GM19328 (cell line): ENCODE results near the gene CDK3.
"Not testable (repeated sequence)": the region's sequence is repeated elsewhere in the genome, so short reads cannot be mapped to it uniquely, and the experiment has no call there.

Source experiments
- ATAC-seq: cut with Tn5 transposase; IDR thresholded peaks from one replicate; pipeline ENCODE4 v1.9.1; 2021; ENCODE audit warnings: mild to moderate bottlenecking, moderate library complexity; ENCODE audit not compliant: unreplicated experiment

CDK3 gene

GRCh38 chr17:76000755-76001521 lies at the start of gene CDK3:
Gene CDK3 (plus strand): TSS chr17:76000855. CDS start chr17:76001426, 571 bp downstream.
- ATAC-seq = no peak

DNA sequence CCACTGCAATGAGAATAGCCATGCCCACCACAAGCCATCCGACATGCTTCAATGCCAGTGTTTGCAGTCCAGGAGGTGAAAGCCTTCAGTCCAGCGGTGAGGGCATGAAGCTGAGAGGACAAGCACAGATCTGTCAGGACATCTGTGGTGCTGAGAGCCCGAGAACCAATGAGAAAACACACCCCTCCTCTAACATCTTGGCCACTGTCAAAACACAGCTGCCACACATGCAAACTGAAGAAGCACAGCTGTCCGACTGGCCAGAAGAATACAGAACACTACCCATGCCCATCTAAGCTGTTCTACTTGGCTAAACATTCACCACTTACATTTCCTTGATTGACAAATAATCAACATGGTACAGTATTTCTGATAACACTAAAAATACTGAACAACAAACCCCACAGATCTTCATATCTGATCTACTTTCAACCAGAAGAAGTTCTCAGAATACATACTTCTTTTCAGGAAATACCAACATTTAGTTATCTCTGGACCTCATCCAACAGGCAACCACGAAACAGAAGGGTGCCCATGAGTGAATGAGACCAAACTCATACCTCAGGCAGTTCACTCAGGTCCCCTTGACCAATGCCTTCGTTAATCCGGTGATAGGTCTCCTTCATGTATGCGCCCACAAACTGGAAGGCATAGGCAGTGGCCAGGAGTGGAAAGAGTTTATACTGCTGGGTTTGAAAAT lies 49.6 kb upstream of the CDK3 start:
- no peak for ATAC-seq

DNA sequence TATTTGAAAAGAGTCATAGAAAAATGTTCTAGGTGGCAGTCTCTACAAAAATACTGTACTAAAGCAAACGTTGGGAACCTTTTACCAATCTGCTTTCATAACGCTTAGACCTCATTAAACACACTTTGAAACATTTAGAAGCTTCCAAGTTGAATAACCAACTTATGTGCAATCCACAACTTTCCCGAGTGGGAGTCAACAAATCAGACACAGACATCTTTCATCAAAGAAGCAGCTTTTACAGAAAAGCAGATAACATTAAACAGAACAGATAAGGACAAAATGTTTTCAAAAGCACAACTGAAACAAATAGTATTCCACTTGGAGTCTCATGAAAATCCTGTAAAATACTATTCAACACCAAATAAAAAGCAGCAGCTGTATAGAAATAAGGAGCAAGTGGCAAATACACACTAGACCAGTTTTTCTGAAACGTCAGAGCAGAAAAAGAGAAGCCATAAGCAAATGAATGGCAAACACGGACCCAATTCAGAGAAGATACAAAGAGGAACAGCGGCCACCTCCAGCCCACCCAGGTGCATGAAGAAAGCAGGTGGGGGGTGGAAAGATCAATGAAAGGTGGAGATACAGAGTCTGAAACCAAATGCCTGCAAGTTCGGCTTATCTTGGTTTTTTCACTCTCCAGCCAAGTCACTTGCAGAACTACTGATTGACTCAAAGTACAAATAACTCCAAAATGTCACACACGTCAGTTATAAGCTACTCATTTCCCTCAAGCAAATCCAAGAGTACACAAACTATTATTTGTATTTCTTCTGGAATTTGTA lies 41.4 kb upstream of the CDK3 start:
- ATAC-seq = no peak

DNA sequence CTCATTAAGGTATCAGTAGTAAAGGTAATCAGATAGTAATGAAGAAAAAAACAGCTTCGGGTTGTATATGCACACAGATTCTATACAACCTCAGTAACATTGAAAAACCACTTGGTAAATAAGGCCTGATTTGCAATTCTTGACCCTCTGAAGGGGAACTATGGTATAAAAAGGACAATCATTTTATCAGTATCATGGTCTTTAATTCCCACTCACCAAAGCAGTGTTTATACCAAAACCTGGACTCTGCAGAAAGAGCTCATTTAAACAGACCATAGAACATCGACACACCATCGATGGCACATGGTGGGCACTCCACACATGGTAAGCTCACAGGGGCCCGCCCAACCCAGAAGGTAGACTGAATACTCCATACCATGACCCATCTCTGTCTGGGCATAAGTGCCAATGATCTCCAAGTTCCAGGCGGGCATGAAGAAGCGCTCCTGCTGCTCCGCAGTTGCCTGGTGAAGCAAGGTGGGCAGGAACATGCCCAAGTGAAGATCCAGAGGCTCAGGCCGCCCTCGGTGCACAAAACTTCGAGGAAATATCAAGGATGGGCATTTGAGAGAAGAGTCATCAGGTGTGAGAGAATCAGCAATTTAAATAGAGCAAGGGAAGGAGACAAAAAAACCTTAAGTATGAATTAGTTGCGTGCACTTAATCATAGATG lies 40.7 kb upstream of the CDK3 start:
- no peak for ATAC-seq

DNA sequence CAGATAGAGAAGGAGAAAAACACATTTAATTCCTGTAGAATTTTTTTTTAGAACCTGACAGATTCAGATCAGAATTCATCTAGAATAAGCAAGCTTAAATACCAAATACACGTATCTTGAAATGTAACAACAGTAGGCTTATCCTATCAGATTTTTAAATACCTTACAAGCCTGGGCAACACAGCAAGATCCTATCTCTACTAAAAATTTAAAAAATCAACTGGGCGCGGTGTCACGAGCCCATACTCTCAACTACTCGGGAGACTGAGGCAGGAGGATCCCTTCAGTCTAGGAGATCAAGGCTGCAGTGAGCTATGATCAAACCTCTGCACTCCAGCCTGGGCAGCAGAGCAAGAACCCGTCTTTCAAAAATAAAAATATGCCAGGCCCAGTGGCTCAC lies 35.2 kb upstream of the CDK3 start:
- ATAC-seq = no peak

DNA sequence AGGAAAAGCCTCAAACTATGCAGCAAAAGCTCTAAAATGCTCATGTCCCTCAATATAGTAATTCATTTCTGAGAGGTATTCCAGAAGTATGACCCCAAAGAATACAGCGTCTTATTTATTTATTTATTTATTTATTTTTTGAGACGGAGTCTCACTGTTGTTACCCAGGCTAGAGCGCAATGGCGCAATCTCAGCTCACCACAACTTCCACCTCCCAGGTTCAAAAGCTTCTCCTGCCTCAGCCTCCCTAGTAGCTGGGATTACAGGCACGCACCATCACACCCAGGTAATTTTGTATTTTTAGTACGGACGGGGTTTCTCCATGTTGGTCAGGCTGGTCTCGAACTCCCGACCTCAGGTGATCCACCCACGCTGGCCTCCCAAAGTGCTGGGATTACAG lies 31.6 kb upstream of the CDK3 start:
- not testable (repeated sequence) for ATAC-seq

GRCh38 chr17:75970011-75970523 lies 30.6 kb upstream of the CDK3 start:
- no peak for ATAC-seq

DNA sequence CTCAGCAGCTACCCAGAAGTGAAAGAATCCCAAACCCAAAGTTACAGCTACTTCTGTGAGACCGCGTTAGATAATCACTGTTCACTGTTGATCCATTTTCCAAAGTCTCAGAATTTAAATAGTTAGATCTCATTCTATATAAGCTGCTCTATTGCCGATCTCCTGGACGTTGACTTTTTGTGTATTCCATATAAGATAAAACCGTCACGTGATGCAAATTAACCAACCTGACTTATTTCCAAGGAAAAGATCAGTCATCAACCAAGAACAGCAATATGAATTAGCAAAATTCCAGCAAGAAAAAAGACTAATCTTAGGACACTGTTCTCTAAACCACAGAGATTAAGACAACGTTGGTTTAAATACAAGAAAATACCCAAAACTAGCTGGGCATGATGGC lies 30.0 kb upstream of the CDK3 start:
- ATAC-seq = no peak

DNA sequence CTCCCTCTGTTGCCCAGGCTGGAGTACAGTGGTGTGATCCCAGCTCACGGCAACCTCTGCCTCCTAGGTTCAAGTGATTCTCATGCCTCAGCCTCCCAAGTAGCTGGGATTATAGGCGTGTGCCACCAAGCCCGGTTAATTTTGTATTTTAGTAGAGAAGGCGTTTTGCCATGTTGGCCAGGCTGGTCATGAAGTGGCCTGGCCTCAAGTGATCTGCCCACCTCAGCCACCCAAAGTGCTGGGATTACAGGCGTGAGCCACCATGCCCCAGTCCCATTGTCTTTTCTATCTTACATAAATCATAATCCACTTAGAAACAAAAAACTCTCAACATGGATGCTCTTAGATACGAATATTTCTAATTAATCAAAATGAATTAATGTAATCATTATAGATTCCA lies 25.5 kb upstream of the CDK3 start:
- not testable (repeated sequence) for ATAC-seq

- ATAC-seq = no peak
Observed at GRCh38 chr17:75975757-75976174, 24.9 kb upstream of the CDK3 start.

DNA sequence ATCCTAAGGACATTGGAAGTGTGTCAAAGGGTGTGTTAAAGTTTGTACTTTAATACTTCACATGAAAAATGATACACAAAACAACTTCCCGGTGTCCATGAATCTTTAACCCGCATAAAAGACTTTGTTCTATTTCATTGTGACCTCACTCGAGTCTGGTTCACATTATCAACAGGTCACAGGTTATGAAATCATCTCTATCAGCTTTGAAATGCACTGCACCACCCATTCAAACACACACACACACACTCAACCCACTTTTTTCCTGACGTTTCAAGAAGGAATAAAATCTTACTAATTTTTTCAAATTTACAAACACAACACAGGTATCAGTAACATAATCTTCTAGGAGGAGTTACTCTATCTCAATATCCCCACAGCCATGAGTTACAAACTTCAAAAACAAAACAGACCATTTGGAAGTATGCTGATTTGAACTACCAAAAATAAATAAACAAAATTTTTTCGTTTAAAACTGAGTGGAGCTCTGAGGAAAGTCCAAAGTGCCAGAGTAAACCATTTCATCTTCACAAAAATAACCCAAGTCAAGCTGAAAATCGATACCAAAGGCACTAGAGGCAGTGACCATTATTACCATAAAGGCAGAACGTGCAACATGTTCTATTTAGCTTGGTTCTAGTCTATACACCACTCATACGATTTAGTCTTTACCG lies 24.3 kb upstream of the CDK3 start:
- ATAC-seq = no peak

- peak; percentile 82 for ATAC-seq
Observed at GRCh38 chr17:75978938-75979704, 21.5 kb upstream of the CDK3 start, which contains the start of the genes ACOX1 and TEN1. Gene ACOX1 (minus strand): TSS chr17:75979166. CDS start chr17:75979073, 93 bp downstream. Gene TEN1 (plus strand): TSS chr17:75979240. CDS start chr17:75986193, 6,953 bp downstream.

- peak; percentile 4 for ATAC-seq
Observed at GRCh38 chr17:75979705-75980187, 20.9 kb upstream of the CDK3 start.

DNA sequence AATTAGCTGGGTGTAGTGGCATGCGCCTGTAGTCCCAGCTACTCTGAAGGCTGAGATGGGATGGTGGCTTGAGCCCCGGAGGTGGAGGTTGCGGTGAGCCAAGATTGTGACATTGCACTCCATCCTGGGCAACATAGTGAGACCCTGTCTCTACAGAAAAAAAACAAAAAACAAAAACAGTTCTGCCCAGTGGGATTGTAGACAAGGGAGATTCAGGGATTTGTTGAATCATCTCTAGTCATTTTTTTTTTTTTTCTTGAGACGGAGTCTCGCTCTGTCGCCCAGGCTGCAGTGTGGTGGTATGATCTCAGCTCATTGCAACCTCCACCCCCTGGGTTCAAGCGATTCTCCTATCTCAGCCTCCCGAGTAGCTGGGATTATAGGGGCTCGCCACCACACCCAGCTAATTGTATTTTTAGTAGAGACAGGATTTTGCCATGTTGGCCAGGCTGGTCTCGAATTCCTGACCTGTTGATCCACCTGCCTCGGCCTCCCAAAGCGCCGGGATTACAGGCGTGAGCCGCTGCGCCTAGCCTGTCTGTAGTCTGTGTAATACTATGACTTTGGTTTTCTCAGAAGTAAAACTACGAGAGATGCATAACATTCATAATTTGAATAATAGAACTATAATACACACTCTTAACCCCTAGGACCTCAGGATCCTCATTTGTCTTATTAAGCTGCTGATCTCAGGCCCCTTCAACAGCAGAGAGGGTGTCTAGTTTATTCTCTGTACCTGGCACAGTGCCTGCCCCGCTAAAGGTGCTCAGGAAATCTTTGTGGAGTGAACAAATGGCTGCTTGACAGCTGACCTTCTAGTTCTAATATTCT lies 20.3 kb upstream of the CDK3 start:
- ATAC-seq = no peak

- ATAC-seq = no peak
Observed at GRCh38 chr17:75981019-75981615, 19.5 kb upstream of the CDK3 start.

- ATAC-seq = no peak
Observed at GRCh38 chr17:75983501-75984181, 17.0 kb upstream of the CDK3 start.

DNA sequence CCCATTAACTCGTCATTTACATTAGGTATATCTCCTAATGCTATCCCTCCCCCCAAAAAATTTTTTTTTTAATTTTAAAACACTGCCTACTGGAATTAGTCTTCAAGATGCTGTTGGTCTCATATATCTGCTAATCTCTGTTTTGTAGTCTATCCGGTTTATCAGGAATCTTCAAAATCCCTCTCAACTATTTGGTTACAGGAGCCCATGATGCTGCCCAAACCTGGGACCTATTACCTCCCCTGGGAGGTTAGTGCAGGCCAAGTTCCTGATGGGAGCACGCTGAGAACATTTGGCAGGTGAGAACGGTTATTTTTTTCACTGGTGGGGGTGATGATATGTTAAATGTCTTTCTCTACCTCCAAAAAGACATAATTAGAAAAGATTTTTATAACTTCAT lies 14.7 kb upstream of the CDK3 start:
- ATAC-seq = no peak
